Measurements from ENCODE around the gene TIMP1. TPM values are rescaled to one million over a fixed set of nuclear protein-coding genes. Genes with fewer than 3 reads are reported as not detected.

Gene TIMP1
- total RNA-seq, 1 donor from 2014 or later = 241 TPM

DNA sequence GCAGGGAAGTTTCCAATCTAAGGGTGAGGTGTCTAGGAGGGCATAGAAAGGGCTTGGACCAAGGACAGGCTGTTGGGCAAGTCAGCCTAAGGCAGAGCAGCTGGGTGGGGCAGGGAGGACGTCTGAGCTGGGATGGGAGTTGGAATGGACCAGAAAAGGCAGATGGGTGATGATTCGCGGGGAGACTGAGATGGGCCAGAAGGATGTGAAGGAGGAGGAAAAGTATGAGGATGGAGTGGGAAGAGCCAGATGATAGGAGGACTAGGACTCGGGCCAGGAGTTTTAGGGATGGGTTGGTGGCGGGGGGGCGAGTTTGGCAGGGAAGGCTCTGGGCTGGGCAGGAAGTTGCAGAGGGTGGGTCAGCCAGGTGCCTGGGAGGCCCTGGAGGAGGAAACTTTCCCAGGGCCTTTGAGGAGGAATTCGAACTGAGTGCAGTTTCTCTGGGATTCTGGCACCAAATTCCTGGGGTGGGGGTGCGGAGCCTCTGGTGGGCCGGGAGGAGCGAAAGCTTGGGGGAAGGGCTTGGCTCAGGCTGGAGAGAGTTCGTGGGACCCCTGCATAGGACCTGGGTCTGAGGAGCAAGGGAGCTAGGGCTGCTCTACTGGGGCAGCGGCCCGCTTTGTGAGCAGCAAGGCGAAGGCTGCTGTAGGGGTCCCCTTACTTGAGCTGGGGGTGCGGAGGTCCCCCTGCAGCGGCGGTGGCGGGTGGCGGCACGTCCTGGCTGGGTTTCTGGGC, 8.7 kb upstream of the TIMP1 start:
- TF ChIP-seq, protein P1, sequence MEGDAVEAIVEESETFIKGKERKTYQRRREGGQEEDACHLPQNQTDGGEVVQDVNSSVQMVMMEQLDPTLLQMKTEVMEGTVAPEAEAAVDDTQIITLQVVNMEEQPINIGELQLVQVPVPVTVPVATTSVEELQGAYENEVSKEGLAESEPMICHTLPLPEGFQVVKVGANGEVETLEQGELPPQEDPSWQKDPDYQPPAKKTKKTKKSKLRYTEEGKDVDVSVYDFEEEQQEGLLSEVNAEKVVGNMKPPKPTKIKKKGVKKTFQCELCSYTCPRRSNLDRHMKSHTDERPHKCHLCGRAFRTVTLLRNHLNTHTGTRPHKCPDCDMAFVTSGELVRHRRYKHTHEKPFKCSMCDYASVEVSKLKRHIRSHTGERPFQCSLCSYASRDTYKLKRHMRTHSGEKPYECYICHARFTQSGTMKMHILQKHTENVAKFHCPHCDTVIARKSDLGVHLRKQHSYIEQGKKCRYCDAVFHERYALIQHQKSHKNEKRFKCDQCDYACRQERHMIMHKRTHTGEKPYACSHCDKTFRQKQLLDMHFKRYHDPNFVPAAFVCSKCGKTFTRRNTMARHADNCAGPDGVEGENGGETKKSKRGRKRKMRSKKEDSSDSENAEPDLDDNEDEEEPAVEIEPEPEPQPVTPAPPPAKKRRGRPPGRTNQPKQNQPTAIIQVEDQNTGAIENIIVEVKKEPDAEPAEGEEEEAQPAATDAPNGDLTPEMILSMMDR (conservative IDR thresholded peaks at IDR 0.05; ENCODE audit: low read depth, low read length) = no peak
- DNase-seq (ENCODE audit: low read depth) = no peak
- no peak overlapping the region for H3K4me3 ChIP-seq (ENCODE audit: low read depth, low read length)

DNA sequence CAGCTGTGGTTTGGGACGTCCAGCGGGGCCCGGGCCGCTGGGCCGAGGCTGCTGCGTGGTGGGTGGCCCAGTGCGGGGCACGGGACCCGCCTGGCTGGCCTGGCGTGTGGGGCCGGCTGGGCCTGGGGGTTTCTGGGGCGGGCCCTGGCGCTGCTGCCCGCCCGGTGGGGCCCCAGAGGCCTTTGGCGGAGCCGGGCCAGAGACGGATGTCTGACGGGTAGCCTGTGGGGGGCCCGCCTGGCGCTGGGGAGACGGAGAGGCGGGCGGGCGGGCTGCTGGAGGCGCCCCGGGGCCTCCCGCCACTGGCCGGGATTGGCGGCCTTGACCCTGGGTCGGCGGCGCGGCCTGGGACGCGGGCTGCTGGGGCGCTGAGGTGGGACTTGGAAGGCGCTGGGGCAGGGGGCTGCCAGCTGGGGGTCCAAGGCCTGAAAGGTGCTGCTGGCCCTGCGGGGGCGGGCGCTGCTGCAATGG, 8.1 kb upstream of the TIMP1 start:
- DNase-seq (ENCODE audit: low read depth) = no peak
- H3K4me3 ChIP-seq (ENCODE audit: low read depth, low read length) = no peak overlapping the region
- TF ChIP-seq, protein P1 (conservative IDR thresholded peaks at IDR 0.05; ENCODE audit: low read depth, low read length) = no peak

DNA sequence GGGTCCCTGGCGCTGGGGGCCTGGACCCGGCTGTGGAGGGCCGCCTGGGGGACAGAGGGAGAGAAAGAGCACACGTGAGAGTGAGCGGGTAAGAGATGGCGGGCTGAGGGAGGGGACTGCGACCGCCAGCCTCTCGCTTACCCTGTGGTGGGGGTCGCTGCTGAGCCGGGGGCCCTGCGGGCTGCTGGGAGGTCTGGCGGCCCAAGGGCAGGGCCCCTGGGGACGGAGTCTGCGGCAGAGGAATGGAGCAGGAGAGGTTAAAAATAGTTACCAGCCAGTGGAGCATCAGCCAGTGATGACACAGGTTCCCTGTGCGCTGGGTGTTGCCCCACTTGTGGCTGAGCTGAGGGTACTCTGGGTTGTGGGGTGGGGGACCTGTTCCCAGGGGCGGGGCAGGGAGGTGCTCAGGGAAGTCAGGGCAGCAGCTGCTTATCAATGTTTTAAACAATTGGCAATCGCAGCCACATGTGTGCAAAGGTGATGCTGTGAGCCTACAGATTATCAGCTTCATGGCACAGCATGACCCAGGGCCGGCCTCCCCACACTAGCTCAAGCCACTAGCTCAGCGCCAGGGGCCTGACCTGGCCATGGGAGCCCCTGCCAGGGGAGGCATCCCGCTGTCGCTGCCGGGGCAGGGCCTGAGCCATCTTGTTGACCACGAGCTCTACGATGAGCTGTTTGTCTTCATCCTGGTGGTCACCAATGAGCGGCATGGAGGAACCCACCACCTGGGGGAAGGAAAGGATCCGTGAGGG, 7.5 kb upstream of the TIMP1 start:
- H3K4me3 ChIP-seq (ENCODE audit: low read depth, low read length) = no peak overlapping the region
- DNase-seq (ENCODE audit: low read depth) = no peak
- TF ChIP-seq, protein P1 (conservative IDR thresholded peaks at IDR 0.05; ENCODE audit: low read depth, low read length) = no peak

- no peak for DNase-seq (ENCODE audit: low read depth)
- H3K4me3 ChIP-seq (ENCODE audit: low read depth, low read length) = no peak overlapping the region
- TF ChIP-seq, protein P1 (conservative IDR thresholded peaks at IDR 0.05; ENCODE audit: low read depth, low read length) = no peak
Measured at GRCh38 chrX:47576021-47576898, 6.0 kb upstream of the TIMP1 start.

DNA sequence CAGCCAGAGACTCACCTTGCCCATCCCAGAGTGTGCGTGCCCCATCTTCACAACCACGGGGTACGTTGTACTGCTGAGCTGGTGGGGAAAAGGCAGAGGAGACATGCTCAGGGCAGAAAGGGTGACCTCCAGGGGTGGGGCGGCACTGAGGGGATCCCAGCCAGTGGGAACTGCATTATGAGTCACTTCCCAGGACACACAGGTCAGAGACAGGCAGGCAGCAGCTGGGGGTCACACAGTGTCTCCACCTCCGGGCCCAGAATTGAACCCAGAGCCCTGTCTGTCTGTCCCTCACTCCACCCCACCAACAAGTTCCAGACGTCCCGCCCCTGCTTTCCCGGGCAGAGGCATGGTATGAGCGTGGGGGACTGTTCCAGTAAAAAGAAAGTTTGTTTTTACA, 4.8 kb upstream of the TIMP1 start:
- TF ChIP-seq, protein P1 (conservative IDR thresholded peaks at IDR 0.05; ENCODE audit: low read depth, low read length) = no peak
- no peak overlapping the region for H3K4me3 ChIP-seq (ENCODE audit: low read depth, low read length)
- DNase-seq (ENCODE audit: low read depth) = no peak

DNA sequence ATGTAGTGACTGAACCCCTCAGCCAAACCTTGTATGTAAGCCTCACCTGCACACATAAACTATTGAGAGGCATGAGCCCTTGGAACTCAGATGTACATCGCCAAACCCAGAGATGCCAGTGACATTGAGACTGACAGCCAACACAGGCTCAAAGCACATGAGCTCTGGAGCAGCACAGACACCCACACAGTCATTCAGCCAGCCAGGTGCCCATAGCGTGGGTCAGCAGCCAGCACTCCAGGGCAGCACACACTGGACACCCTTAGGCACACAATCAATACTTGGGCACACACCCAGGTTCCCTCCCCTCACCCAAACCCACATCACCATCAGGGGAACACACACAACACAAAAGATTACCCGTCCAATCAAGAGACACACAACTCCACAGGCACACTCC, 4.3 kb upstream of the TIMP1 start:
- DNase-seq (ENCODE audit: low read depth) = no peak
- TF ChIP-seq, protein P1 (conservative IDR thresholded peaks at IDR 0.05; ENCODE audit: low read depth, low read length) = no peak
- no peak overlapping the region for H3K4me3 ChIP-seq (ENCODE audit: low read depth, low read length)
